ENCODE measurements around the gene EEF2. TPM values are rescaled to one million over a fixed set of nuclear protein-coding genes. Genes with fewer than 3 reads are reported as not detected.
"Not testable (repeated sequence)": the region's sequence is repeated elsewhere in the genome, so short reads cannot be mapped to it uniquely, and the experiment has no call there.

EEF2 gene
- total RNA-seq, 3 donors from 2014 or later = 1,826 to 2,582 (median 2,012) TPM

- intact Hi-C loops (cut with DNase I, micrococcal nuclease) = no loop called here
- no peaks in the 10 kb centered on the region for H3K36me3 ChIP-seq (ENCODE audit: low read depth)
- ATAC-seq = no peak
- no peak for DNase-seq
- no peak for TF ChIP-seq CTCF (IDR thresholded peaks at IDR 0.05)
- no peaks in the 10 kb centered on the region for H3K9me3 ChIP-seq
- H3K4me1 ChIP-seq (ENCODE audit: low read depth) = peaks cover 43% of the 10 kb centered on the region
- H3K4me3 ChIP-seq = peak overlapping the region; percentile 82
Observed at GRCh38 chr19:3970313-3970807, 14.9 kb downstream of the EEF2 start.

- Histone ChIP-seq H3K4me3 (no peak overlapping the region), H3K9me3 (no peaks in the 10 kb centered on the region), H3K4me1 (ENCODE audit: low read depth) (peaks cover 43% of the 10 kb centered on the region), H3K36me3 (ENCODE audit: low read depth) (no peaks in the 10 kb centered on the region)
- no peak for ATAC-seq
- intact Hi-C loops (cut with DNase I, micrococcal nuclease) = no loop called here
- no peak for TF ChIP-seq CTCF (IDR thresholded peaks at IDR 0.05)
- DNase-seq = no peak
Observed at GRCh38 chr19:3969435-3970312, 15.6 kb downstream of the EEF2 start.

GRCh38 chr19:3968556-3969434 is 16.5 kb downstream of the EEF2 start:
- peak; percentile 43 for ATAC-seq
- Histone ChIP-seq H3K36me3 (ENCODE audit: low read depth) (peaks cover 2% of the 10 kb centered on the region), H3K4me3 (no peak overlapping the region), H3K4me1 (ENCODE audit: low read depth) (peaks cover 43% of the 10 kb centered on the region), H3K9me3 (no peaks in the 10 kb centered on the region)
- peak; percentile 73 to 83 (median 75) for DNase-seq
- no peak for TF ChIP-seq CTCF (IDR thresholded peaks at IDR 0.05)
- intact Hi-C loops (cut with DNase I, micrococcal nuclease) = no loop called here

GRCh38 chr19:3967983-3968382 is 17.3 kb downstream of the EEF2 start:
- H3K4me1 ChIP-seq (ENCODE audit: low read depth) = peaks cover 43% of the 10 kb centered on the region
- H3K36me3 ChIP-seq (ENCODE audit: low read depth); DNase-seq; H3K9me3 ChIP-seq; H3K4me3 ChIP-seq; ATAC-seq; intact Hi-C loops (cut with DNase I, micrococcal nuclease): not testable (repeated sequence)

- Histone ChIP-seq H3K4me1 (ENCODE audit: low read depth) (peaks cover 41% of the 10 kb centered on the region), H3K4me3 (no peak overlapping the region), H3K36me3 (ENCODE audit: low read depth) (peaks cover 10% of the 10 kb centered on the region), H3K9me3 (no peaks in the 10 kb centered on the region)
- intact Hi-C loops (cut with DNase I, micrococcal nuclease) = no loop called here
- no peak for TF ChIP-seq CTCF (IDR thresholded peaks at IDR 0.05)
- peak; percentile 90 to 93 (median 91) for DNase-seq
- peak; percentile 79 for ATAC-seq
Observed at GRCh38 chr19:3966051-3967017, 18.9 kb downstream of the EEF2 start.

Measured in mucosa of descending colon (tissue), 3 donors.